Astrocyte (in vitro differentiated cells and primary cell): Measurements from ENCODE around the gene METTL21A. TPM values are rescaled to one million over a fixed set of nuclear protein-coding genes. Genes with fewer than 3 reads are reported as not detected.

Experiments
- DNase-seq: peaks from one replicate; pipeline ENCODE4 v3.0.0-alpha.2; 2010; ENCODE audit warnings: low read depth
- FAIRE-seq: peaks from 2 replicates; lab custom pipeline; 2011; peaks lifted over from hg19 to GRCh38; lab: Jason Lieb, UNC
- H2AFZ ChIP-seq: 2 replicates; pipeline ENCODE4 v1.6.0; 2012; ENCODE audit warnings: low read depth, low read length, inconsistent platforms
- H3K27ac ChIP-seq: 2 replicates; pipeline ENCODE4 v1.5.1; 2011; ENCODE audit warnings: low read depth, low read length, inconsistent platforms
- H3K27me3 ChIP-seq: 2 replicates; pipeline ENCODE4 v1.6.0; 2011; ENCODE audit warnings: low read length, inconsistent platforms; ENCODE audit not compliant: insufficient read depth
- H3K36me3 ChIP-seq: 2 replicates; pipeline ENCODE4 v1.5.1; 2011; ENCODE audit warnings: low read length, inconsistent platforms; ENCODE audit not compliant: insufficient read depth
- H3K4me1 ChIP-seq: 2 replicates; pipeline ENCODE4 v1.5.1; 2011; ENCODE audit warnings: low read length, inconsistent platforms; ENCODE audit not compliant: insufficient read depth
- H3K4me2 ChIP-seq: 2 replicates; pipeline ENCODE4 v1.6.0; 2012; ENCODE audit warnings: low read length, inconsistent platforms
- H3K4me3 ChIP-seq: 2 replicates; pipeline ENCODE4 v1.5.1; 2011; ENCODE audit warnings: low read depth, mild to moderate bottlenecking, low read length, inconsistent platforms; ENCODE audit not compliant: insufficient read depth
- H3K79me2 ChIP-seq: 2 replicates; pipeline ENCODE4 v1.6.0; 2012; ENCODE audit warnings: mild to moderate bottlenecking, low read length, inconsistent platforms; ENCODE audit not compliant: insufficient read depth
- H3K9ac ChIP-seq: 2 replicates; pipeline ENCODE4 v1.6.0; 2012; ENCODE audit warnings: mild to moderate bottlenecking, low read length, inconsistent platforms
- H3K9me3 ChIP-seq: 2 replicates; pipeline ENCODE4 v1.5.1; 2012; ENCODE audit warnings: low read depth, mild to moderate bottlenecking, low read length, inconsistent platforms; ENCODE audit not compliant: insufficient read depth
- H4K20me1 ChIP-seq: 2 replicates; pipeline ENCODE4 v1.6.0; 2012; ENCODE audit warnings: low read length, inconsistent platforms; ENCODE audit not compliant: insufficient read depth
- H3K27ac Mint-ChIP-seq: one replicate; pipeline ENCODE4 v1.8.0; 2021; ENCODE audit warnings: mild to moderate bottlenecking, mixed read lengths; ENCODE audit not compliant: unreplicated experiment
- H3K27me3 Mint-ChIP-seq: one replicate; pipeline ENCODE4 v1.8.0; 2021; ENCODE audit warnings: low read depth, mixed read lengths; ENCODE audit not compliant: unreplicated experiment
- H3K36me3 Mint-ChIP-seq: one replicate; pipeline ENCODE4 v1.8.0; 2021; ENCODE audit warnings: low read depth, mixed read lengths; ENCODE audit not compliant: unreplicated experiment
- H3K4me1 Mint-ChIP-seq: one replicate; pipeline ENCODE4 v1.8.0; 2021; ENCODE audit warnings: low read depth, mixed read lengths; ENCODE audit not compliant: unreplicated experiment
- H3K4me3 Mint-ChIP-seq: one replicate; pipeline ENCODE4 v1.8.0; 2021; ENCODE audit warnings: mild to moderate bottlenecking, moderate library complexity, mixed read lengths; ENCODE audit not compliant: unreplicated experiment
- H3K9me3 Mint-ChIP-seq: one replicate; pipeline ENCODE4 v1.8.0; 2021; ENCODE audit warnings: mild to moderate bottlenecking, mixed read lengths; ENCODE audit not compliant: unreplicated experiment
- CTCF ChIP-seq: IDR thresholded peaks from 2 replicates; pipeline ENCODE4 v1.5.1; 2011; ENCODE audit warnings: low read depth, mild to moderate bottlenecking, inconsistent platforms, low read length, moderate library complexity; ENCODE audit not compliant: insufficient read depth
- EZH2 ChIP-seq: IDR thresholded peaks from 2 replicates; pipeline ENCODE4 v1.6.1; 2012; ENCODE audit warnings: mild to moderate bottlenecking, low read length, inconsistent platforms; ENCODE audit not compliant: insufficient read depth
- total RNA-seq: library from RNA; stranded (reverse); gene quantifications from 2 replicates; pipeline ENCODE4 v1.2.1, GENCODE V29; 2021

Gene METTL21A
- total RNA-seq, 1 donor from 2014 or later, result 16.1 TPM

GRCh38 chr2:207603486-207603885 is 21.7 kb downstream of the METTL21A start:
- H3K4me3 ChIP-seq, result no peak overlapping the region
- no peak overlapping the region for H3K9ac ChIP-seq
- H3K9me3 ChIP-seq, result no peaks in the 10 kb centered on the region
- H4K20me1 ChIP-seq, result no peaks in the 10 kb centered on the region
- H3K79me2 ChIP-seq, result no peaks in the 10 kb centered on the region
- FAIRE-seq (no peak), DNase-seq (no peak)
- Mint-ChIP-seq H3K4me1 (peaks cover 20% of the 10 kb centered on the region), H3K36me3 (peaks cover 2% of the 10 kb centered on the region), H3K9me3 (no peaks in the 10 kb centered on the region), H3K4me3 (no peak overlapping the region), H3K27me3 (no peaks in the 10 kb centered on the region), H3K27ac (no peak overlapping the region)
- H3K27ac ChIP-seq, result no peak overlapping the region
- H3K36me3 ChIP-seq, result peaks cover 6% of the 10 kb centered on the region
- H3K27me3 ChIP-seq, result no peaks in the 10 kb centered on the region
- no peak overlapping the region for H2AFZ ChIP-seq
- H3K4me1 ChIP-seq, result no peaks in the 10 kb centered on the region
- no peak overlapping the region for H3K4me2 ChIP-seq
- TF ChIP-seq CTCF (no peak), EZH2 (no peak)

GRCh38 chr2:207601774-207602173 is 23.4 kb downstream of the METTL21A start:
- Histone ChIP-seq H4K20me1 (no peaks in the 10 kb centered on the region), H3K4me1 (no peaks in the 10 kb centered on the region), H3K27ac (no peak overlapping the region), H3K9me3 (no peaks in the 10 kb centered on the region), H2AFZ (no peak overlapping the region), H3K36me3 (peaks cover 15% of the 10 kb centered on the region), H3K9ac (no peak overlapping the region), H3K4me2 (no peak overlapping the region), H3K79me2 (no peaks in the 10 kb centered on the region), H3K4me3 (no peak overlapping the region), H3K27me3 (no peaks in the 10 kb centered on the region)
- TF ChIP-seq EZH2, result no peak
- TF ChIP-seq CTCF, result no peak
- DNase-seq (peak; percentile 13), FAIRE-seq (peak; percentile 13)
- Mint-ChIP-seq H3K27ac (no peak overlapping the region), H3K36me3 (peaks cover 1% of the 10 kb centered on the region), H3K4me1 (peaks cover 20% of the 10 kb centered on the region), H3K9me3 (no peaks in the 10 kb centered on the region), H3K4me3 (no peak overlapping the region), H3K27me3 (no peaks in the 10 kb centered on the region)

- peak overlapping the region; percentile 17 for H3K27ac Mint-ChIP-seq
- H3K4me1 Mint-ChIP-seq, result peaks cover 20% of the 10 kb centered on the region
- no peaks in the 10 kb centered on the region for H3K9me3 ChIP-seq
- H3K79me2 ChIP-seq, result no peaks in the 10 kb centered on the region
- no peak overlapping the region for H3K27ac ChIP-seq
- no peak overlapping the region for H3K4me3 Mint-ChIP-seq
- H3K4me2 ChIP-seq, result no peak overlapping the region
- H3K36me3 Mint-ChIP-seq, result peaks cover 1% of the 10 kb centered on the region
- FAIRE-seq (no peak), DNase-seq (peak; percentile 22)
- TF ChIP-seq EZH2 (no peak), CTCF (no peak)
- H3K4me1 ChIP-seq, result no peaks in the 10 kb centered on the region
- peaks cover 20% of the 10 kb centered on the region for H3K36me3 ChIP-seq
- no peaks in the 10 kb centered on the region for H3K27me3 ChIP-seq
- H3K27me3 Mint-ChIP-seq, result no peaks in the 10 kb centered on the region
- H4K20me1 ChIP-seq, result no peaks in the 10 kb centered on the region
- H3K9ac ChIP-seq, result no peak overlapping the region
- H3K4me3 ChIP-seq, result no peak overlapping the region
- H3K9me3 Mint-ChIP-seq, result no peaks in the 10 kb centered on the region
- no peak overlapping the region for H2AFZ ChIP-seq
Measured at GRCh38 chr2:207600231-207600630, 25.0 kb downstream of the METTL21A start.
